ES-I3 (cell line): ENCODE data around the gene CAMSAP2.

Experiments used
- H3K36me3 ChIP-seq: 2 replicates; pipeline ENCODE4 v1.6.1; 2013; ENCODE audit warnings: mild to moderate bottlenecking, low read length, control low read depth, moderate library complexity; ENCODE audit not compliant: insufficient read depth
- H3K4me1 ChIP-seq: 2 replicates; pipeline ENCODE4 v1.6.1; 2013; ENCODE audit warnings: mild to moderate bottlenecking, control low read depth, low read length; ENCODE audit not compliant: insufficient read depth
- H3K9ac ChIP-seq: 2 replicates; pipeline ENCODE4 v1.6.1; 2013; ENCODE audit warnings: low read depth, mild to moderate bottlenecking, low read length, moderate library complexity
- H3K9me3 ChIP-seq: 2 replicates; pipeline ENCODE4 v1.6.1; 2013; ENCODE audit warnings: mild to moderate bottlenecking, low read length, moderate library complexity; ENCODE audit not compliant: control insufficient read depth, insufficient read depth

Gene CAMSAP2

DNA sequence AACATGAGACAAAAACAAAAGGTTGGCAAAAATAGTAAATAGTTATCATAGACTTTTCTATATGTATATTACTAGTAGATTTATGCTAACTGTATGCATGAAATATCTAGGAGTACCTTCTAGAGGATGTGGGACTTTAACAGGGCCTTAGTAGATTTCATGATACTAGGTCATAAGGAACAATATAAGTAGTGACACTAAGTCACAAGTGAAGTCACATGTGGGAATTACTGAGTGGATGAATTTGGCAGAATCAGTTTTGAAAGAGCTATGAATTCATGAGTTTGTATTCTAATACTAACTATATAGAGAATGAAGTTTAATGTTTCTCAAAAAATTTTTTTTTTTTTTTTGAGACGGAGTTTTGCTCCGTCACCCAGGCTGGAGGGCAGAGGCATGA, 81.0 kb downstream of the CAMSAP2 start:
- H3K36me3 ChIP-seq, result no peaks in the 10 kb centered on the region
- H3K9ac ChIP-seq, result no peak overlapping the region
- H3K9me3 ChIP-seq, result no peaks in the 10 kb centered on the region
- H3K4me1 ChIP-seq, result no peaks in the 10 kb centered on the region

- H3K36me3 ChIP-seq, result no peaks in the 10 kb centered on the region; the same call in 1 of the 2 replicates
- H3K9ac ChIP-seq, result no peak overlapping the region
- H3K9me3 ChIP-seq, result no peaks in the 10 kb centered on the region
- H3K4me1 ChIP-seq, result no peaks in the 10 kb centered on the region
Observed at GRCh38 chr1:200831091-200831490, 92.4 kb downstream of the CAMSAP2 start.

- Histone ChIP-seq H3K36me3 (no peaks in the 10 kb centered on the region; the same call in 1 of the 2 replicates), H3K4me1 (0 out of 2 replicates have a peak, but pooled peaks cover 3% of the 10 kb centered on the region), H3K9ac (no peak overlapping the region), H3K9me3 (no peaks in the 10 kb centered on the region)
Observed at GRCh38 chr1:200834383-200834782, 95.7 kb downstream of the CAMSAP2 start.

- no peak overlapping the region for H3K9ac ChIP-seq
Observed at GRCh38 chr1:200836213-200836612, 97.5 kb downstream of the CAMSAP2 start.

DNA sequence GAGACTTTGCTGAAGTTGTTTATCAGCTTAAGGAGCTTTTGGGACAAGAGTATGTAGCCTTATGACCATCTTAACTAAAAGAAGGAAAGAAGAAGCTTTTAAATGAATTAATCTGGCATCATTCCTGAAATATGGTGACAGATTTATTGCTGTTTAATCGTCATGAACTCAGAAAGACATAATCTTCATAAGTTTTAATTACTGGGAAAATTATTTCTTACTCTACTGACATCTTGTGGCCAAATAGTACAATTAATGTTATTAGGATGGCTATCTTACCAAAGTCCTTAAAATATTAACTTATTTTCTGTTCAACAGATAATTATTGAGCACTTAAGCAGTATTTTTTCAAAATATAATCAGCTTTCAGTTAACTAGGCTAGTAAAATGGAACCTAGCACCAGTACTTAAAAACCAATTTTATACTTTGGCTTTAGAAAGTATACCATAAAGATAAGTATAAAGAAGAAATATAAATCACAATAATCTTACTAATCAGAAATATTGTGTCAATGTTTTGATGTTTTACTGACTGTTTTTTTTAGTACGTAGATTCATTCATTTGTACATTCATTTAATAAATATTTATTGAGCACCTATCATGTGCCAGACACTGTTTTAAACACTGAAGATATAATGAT, 99.4 kb downstream of the CAMSAP2 start:
- no peaks in the 10 kb centered on the region; the same call in none of the 2 replicates for H3K36me3 ChIP-seq
- no peaks in the 10 kb centered on the region for H3K9me3 ChIP-seq
- H3K4me1 ChIP-seq, result 0 out of 2 replicates have a peak, but pooled peaks cover 3% of the 10 kb centered on the region
- no peak overlapping the region for H3K9ac ChIP-seq

More at GRCh38 chr1:200836213-200836612, 97.5 kb downstream of the CAMSAP2 start:
- no peaks in the 10 kb centered on the region for H3K9me3 ChIP-seq
- no peaks in the 10 kb centered on the region; the same call in 1 of the 2 replicates for H3K36me3 ChIP-seq
- 0 out of 2 replicates have a peak, but pooled peaks cover 3% of the 10 kb centered on the region for H3K4me1 ChIP-seq

- Histone ChIP-seq H3K4me1 (0 out of 2 replicates have a peak, but pooled peaks cover 3% of the 10 kb centered on the region), H3K36me3 (no peaks in the 10 kb centered on the region; the same call in none of the 2 replicates), H3K9me3 (no peaks in the 10 kb centered on the region), H3K9ac (no peak overlapping the region)
Observed at GRCh38 chr1:200838676-200839445, 100.2 kb downstream of the CAMSAP2 start.

DNA sequence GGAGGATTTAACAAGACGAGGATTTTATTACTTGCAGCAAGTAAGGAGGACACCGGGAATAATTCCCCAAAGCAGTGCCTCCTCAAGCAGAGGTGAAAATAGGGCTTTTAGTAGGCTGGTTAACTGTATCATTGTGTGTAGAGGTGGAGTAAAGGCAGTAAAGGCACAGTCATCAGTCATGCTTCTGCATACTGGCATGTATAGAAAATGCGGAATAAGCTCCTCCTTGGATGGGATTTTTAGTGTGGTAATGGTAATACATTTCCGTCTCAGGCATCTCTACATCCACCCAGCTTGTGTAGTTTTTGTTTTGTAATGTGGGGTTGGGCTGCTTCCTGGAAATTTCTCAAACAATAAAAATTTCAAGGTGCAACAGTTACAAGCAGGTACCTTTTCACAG, 106.7 kb downstream of the CAMSAP2 start:
- H3K36me3 ChIP-seq, result peaks cover 8% of the 10 kb centered on the region; the same call in 1 of the 2 replicates

DNA sequence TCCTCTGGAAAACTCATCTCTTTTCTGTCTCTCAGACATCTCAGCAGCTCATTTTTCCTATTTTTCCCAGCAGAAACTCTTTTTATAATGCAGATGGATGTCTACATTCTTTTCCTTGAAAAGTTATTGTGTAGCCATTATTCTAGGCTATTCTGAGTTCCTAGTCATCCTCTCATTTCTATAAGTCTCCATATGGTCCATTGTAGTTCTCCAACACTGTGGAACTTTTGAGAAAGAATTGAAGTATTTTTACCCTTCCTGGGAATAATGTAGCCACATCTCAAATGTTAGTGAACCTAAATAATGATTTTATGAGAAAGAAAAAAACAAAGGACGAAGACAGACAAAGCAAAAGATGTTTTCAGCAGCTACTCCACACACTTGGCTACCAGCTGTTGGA, 107.7 kb downstream of the CAMSAP2 start:
- H3K36me3 ChIP-seq, result peaks cover 11% of the 10 kb centered on the region
- peaks cover 5% of the 10 kb centered on the region; the same call in 1 of the 2 replicates for H3K4me1 ChIP-seq
- no peaks in the 10 kb centered on the region for H3K9me3 ChIP-seq
- H3K9ac ChIP-seq, result no peak overlapping the region

More for the DNA sequence above, 106.7 kb downstream of the CAMSAP2 start:
- Histone ChIP-seq H3K9me3 (no peaks in the 10 kb centered on the region), H3K9ac (no peak overlapping the region), H3K4me1 (peaks cover 5% of the 10 kb centered on the region; the same call in 1 of the 2 replicates)

DNA sequence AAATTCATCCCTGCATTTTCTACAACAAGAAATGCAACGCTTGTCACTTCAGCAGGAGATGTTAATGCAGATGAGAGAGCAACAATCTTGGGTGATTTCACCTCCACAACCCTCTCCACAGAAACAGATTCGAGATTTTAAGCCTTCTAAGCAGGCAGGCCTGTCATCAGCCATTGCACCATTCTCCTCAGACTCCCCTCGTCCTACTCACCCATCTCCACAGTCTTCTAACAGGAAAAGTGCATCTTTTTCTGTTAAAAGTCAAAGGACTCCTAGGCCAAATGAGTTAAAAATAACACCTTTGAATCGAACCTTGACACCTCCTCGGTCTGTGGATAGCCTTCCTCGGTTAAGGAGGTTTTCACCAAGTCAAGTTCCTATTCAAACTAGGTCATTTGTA, 110.7 kb downstream of the CAMSAP2 start:
- peaks cover 14% of the 10 kb centered on the region for H3K36me3 ChIP-seq
- H3K9me3 ChIP-seq, result no peaks in the 10 kb centered on the region
- H3K4me1 ChIP-seq, result peaks cover 5% of the 10 kb centered on the region; the same call in 1 of the 2 replicates

DNA sequence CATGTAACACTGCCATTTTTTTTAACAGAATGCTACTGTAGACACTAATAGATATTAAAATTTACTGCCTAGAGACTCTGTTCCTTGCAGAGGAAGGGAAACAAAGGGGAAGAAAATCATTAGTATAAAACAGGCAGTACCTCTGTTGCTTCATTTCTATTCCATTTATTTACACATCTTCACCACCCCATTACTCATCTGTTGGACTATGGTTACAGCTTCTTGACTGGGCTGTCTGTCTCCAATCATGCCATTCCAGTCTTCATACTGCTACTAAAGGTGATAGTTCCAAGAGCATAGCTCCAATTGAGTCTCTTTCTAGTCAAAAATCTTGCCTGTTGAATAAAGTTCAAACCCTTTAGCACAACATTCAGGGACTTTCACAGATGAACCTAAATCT, 111.9 kb downstream of the CAMSAP2 start:
- Histone ChIP-seq H3K9ac (no peak overlapping the region), H3K9me3 (no peaks in the 10 kb centered on the region), H3K36me3 (peaks cover 16% of the 10 kb centered on the region), H3K4me1 (peaks cover 5% of the 10 kb centered on the region; the same call in 1 of the 2 replicates)

More for the DNA sequence above, 110.7 kb downstream of the CAMSAP2 start:
- no peak overlapping the region for H3K9ac ChIP-seq

- Histone ChIP-seq H3K9ac (no peak overlapping the region), H3K9me3 (no peaks in the 10 kb centered on the region), H3K4me1 (no peaks in the 10 kb centered on the region), H3K36me3 (peaks cover 5% of the 10 kb centered on the region)
Observed at GRCh38 chr1:200856716-200857357, 118.1 kb downstream of the CAMSAP2 start.

DNA sequence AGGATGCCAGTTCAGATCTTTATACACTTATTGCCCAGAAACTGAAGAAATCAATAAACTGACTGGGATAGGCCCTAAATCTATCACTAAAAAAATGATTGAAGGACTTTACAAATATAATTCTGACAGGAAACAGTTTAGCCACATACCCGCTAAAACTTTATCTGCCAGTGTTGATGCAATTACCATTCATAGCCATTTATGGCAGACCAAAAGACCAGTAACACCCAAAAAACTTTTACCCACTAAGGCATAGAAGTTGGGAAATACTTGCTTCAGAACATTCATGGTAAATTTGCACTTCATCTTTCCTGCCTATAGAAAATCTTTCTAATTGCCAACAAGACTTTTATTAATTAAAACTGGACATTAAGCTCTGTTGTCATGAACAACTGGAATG, 119.1 kb downstream of the CAMSAP2 start:
- H3K9ac ChIP-seq, result no peak overlapping the region
- no peaks in the 10 kb centered on the region for H3K4me1 ChIP-seq
- H3K9me3 ChIP-seq, result no peaks in the 10 kb centered on the region
- peaks cover 2% of the 10 kb centered on the region for H3K36me3 ChIP-seq

GRCh38 chr1:200861937-200862647, 123.4 kb downstream of the CAMSAP2 start:
- H3K4me1 ChIP-seq, result peaks cover 7% of the 10 kb centered on the region
- H3K9me3 ChIP-seq, result no peaks in the 10 kb centered on the region
- no peaks in the 10 kb centered on the region; the same call in 1 of the 2 replicates for H3K36me3 ChIP-seq
- H3K9ac ChIP-seq, result no peak overlapping the region
